Measurements from ENCODE around the gene TIMM21.

- no peak for TF ChIP-seq MAX (IDR thresholded peaks at IDR 0.05)
- TF ChIP-seq YY1 (IDR thresholded peaks at IDR 0.05; ENCODE audit: low read depth): no peak
- TF ChIP-seq REST (IDR thresholded peaks at IDR 0.05; ENCODE audit: low read depth): no peak
- no peak for TF ChIP-seq TAF1 (IDR thresholded peaks at IDR 0.05; ENCODE audit: low read depth)
- no peak for TF ChIP-seq EP300 (IDR thresholded peaks at IDR 0.05; ENCODE audit: borderline replicate concordance)
- no peak for TF ChIP-seq EGR1 (IDR thresholded peaks at IDR 0.05)
- no peak for TF ChIP-seq USF1 (IDR thresholded peaks at IDR 0.05)
- no peak for TF ChIP-seq CREB1 (IDR thresholded peaks at IDR 0.05; ENCODE audit: low read depth)
- TF ChIP-seq CEBPB (IDR thresholded peaks at IDR 0.05): no peak
- no peak for TF ChIP-seq ZBTB7A (IDR thresholded peaks at IDR 0.05; ENCODE audit: low read depth)
- no peak for TF ChIP-seq RAD21 (IDR thresholded peaks at IDR 0.05; ENCODE audit: low read depth)
These were observed 6.7 kb upstream of the TIMM21 start for GRCh38 chr18:74141667-74142066.
